Measurements from ENCODE around the gene RBM15.

Gene RBM15

GRCh38 chr1:110338886-110339406, at the start of gene RBM15:
RBM15 (plus strand) TSS chr1:110339377; CDS start chr1:110339406, 29 bp downstream.
- in situ Hi-C loops (cut with MboI; ENCODE audit: low sequenced_read_pairs) = no loop called here

- in situ Hi-C loops (cut with MboI; ENCODE audit: low sequenced_read_pairs) = no loop called here
These were observed 47.7 kb upstream of the RBM15 start for GRCh38 chr1:110291241-110292030.

- in situ Hi-C loops (cut with MboI; ENCODE audit: low sequenced_read_pairs) = no loop called here
These were observed 47.0 kb upstream of the RBM15 start for GRCh38 chr1:110292031-110292741.

GRCh38 chr1:110293601-110294104, 45.5 kb upstream of the RBM15 start:
- in situ Hi-C loops (cut with MboI; ENCODE audit: low sequenced_read_pairs) = no loop called here

GRCh38 chr1:110294308-110294707, 44.9 kb upstream of the RBM15 start:
- in situ Hi-C loops (cut with MboI; ENCODE audit: low sequenced_read_pairs) = no loop called here

GRCh38 chr1:110298991-110299390, 40.2 kb upstream of the RBM15 start:
- in situ Hi-C loops (cut with MboI; ENCODE audit: low sequenced_read_pairs) = no loop called here

GRCh38 chr1:110300412-110301085, 38.6 kb upstream of the RBM15 start:
- in situ Hi-C loops (cut with MboI; ENCODE audit: low sequenced_read_pairs) = no loop called here

- in situ Hi-C loops (cut with MboI; ENCODE audit: low sequenced_read_pairs) = no loop called here
These were observed 36.3 kb upstream of the RBM15 start for GRCh38 chr1:110302836-110303235.

- in situ Hi-C loops (cut with MboI; ENCODE audit: low sequenced_read_pairs) = loop anchor here (5.0 kb wide), 1 partner anchor 104 kb away; no protein-coding TSS in a partner anchor
These were observed 33.2 kb upstream of the RBM15 start for GRCh38 chr1:110305900-110306420.

- in situ Hi-C loops (cut with MboI; ENCODE audit: low sequenced_read_pairs) = loop anchor here (5.0 kb wide), 1 partner anchor 105 kb away; no protein-coding TSS in a partner anchor
These were observed 31.8 kb upstream of the RBM15 start for GRCh38 chr1:110307239-110307974.

- in situ Hi-C loops (cut with MboI; ENCODE audit: low sequenced_read_pairs) = loop anchor here (5.0 kb wide), 1 partner anchor 106 kb away; no protein-coding TSS in a partner anchor
These were observed 30.9 kb upstream of the RBM15 start for GRCh38 chr1:110308247-110308646.

- in situ Hi-C loops (cut with MboI; ENCODE audit: low sequenced_read_pairs) = loop anchor here (5.0 kb wide), 1 partner anchor 107 kb away; no protein-coding TSS in a partner anchor
These were observed 30.0 kb upstream of the RBM15 start for GRCh38 chr1:110309139-110309538.

- in situ Hi-C loops (cut with MboI; ENCODE audit: low sequenced_read_pairs) = loop anchor here (5.0 kb wide), 1 partner anchor 107 kb away; no protein-coding TSS in a partner anchor
These were observed 29.4 kb upstream of the RBM15 start for GRCh38 chr1:110309767-110310166.

GRCh38 chr1:110310300-110310699, 28.9 kb upstream of the RBM15 start:
- in situ Hi-C loops (cut with MboI; ENCODE audit: low sequenced_read_pairs) = no loop called here

- in situ Hi-C loops (cut with MboI; ENCODE audit: low sequenced_read_pairs) = no loop called here
These were observed 26.7 kb upstream of the RBM15 start for GRCh38 chr1:110312188-110313121.

GRCh38 chr1:110316735-110317134, 22.4 kb upstream of the RBM15 start:
- in situ Hi-C loops (cut with MboI; ENCODE audit: low sequenced_read_pairs) = no loop called here

- in situ Hi-C loops (cut with MboI; ENCODE audit: low sequenced_read_pairs) = no loop called here
These were observed 21.1 kb upstream of the RBM15 start for GRCh38 chr1:110318046-110318445.

GRCh38 chr1:110319332-110320167, 19.6 kb upstream of the RBM15 start:
- in situ Hi-C loops (cut with MboI; ENCODE audit: low sequenced_read_pairs) = no loop called here

Data from HL-60/S4 treated with retinoic acid at 250 ng/mL for 4 days and 3 days (cell line).